SJCRH30 (cell line): ENCODE results near the gene EEF1AKMT2. TPM values are rescaled to one million over a fixed set of nuclear protein-coding genes. Genes with fewer than 3 reads are reported as not detected.

Experiments
- DNase-seq, 2 experiments: peaks; one replicate each; pipeline ENCODE4 v3.0.0-alpha.2; 2015 to 2020
- H3K27ac ChIP-seq: fragments of 250-450 bp; sonication (Bioruptor Pico); 2 replicates; pipeline ENCODE4 v1.5.1; 2020; ENCODE audit warnings: mild to moderate bottlenecking, moderate library complexity
- H3K27me3 ChIP-seq: fragments of 250-450 bp; sonication (Bioruptor Pico); 2 replicates; pipeline ENCODE4 v1.5.1; 2020; ENCODE audit warnings: mild to moderate bottlenecking, moderate library complexity
- H3K36me3 ChIP-seq: fragments of 250-450 bp; sonication (Bioruptor Pico); 2 replicates; pipeline ENCODE4 v1.5.1; 2020; ENCODE audit warnings: mild to moderate bottlenecking, moderate library complexity
- H3K4me1 ChIP-seq: fragments of 250-450 bp; sonication (Bioruptor Pico); 2 replicates; pipeline ENCODE4 v1.5.1; 2020; ENCODE audit warnings: mild to moderate bottlenecking, moderate library complexity
- H3K4me3 ChIP-seq: fragments of 250-450 bp; sonication (Bioruptor Pico); 2 replicates; pipeline ENCODE4 v1.5.1; 2020; ENCODE audit warnings: mild to moderate bottlenecking, moderate library complexity
- H3K9me3 ChIP-seq: fragments of 250-450 bp; sonication (Bioruptor Pico); replicated peaks from 2 replicates; pipeline ENCODE4 v1.5.1; 2020; ENCODE audit warnings: mild to moderate bottlenecking, moderate library complexity
- total RNA-seq: library from RNA; depleted of rRNA; stranded (reverse); fragments of >200 nt; shearing (Covaris generic); gene quantifications from 2 replicates; pipeline ENCODE4 v1.2.3, GENCODE V29; 2014

EEF1AKMT2 gene
- total RNA-seq, 1 experiment from 2014 or later = 31.6 TPM

DNA sequence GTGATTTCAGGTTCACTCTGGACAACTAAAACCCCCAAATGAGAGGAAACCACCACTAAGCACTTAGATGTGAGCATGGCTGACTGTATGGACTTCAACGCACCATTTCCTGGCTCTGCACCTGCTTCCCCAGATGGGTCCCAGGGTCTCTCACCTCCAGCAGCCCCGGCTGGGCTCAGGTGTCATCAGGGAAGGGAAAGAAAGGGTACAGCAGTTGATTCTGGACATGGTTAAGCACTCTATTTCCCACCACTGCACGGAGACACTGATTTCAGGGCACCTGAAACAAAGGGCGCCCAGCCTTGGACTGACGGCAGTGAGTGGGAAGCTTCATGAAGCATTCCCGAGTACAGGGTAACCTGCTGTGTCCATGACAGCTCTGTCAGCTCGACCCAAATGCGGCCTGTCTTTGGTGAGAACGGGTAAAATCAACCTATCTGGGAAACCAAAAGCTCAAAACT is 66.5 kb downstream of the EEF1AKMT2 start:
- no peak overlapping the region for H3K27ac ChIP-seq
- DNase-seq = no peak
- H3K4me1 ChIP-seq = peaks cover 7% of the 10 kb centered on the region; the same call in 1 of the 2 replicates
- no peak overlapping the region for H3K4me3 ChIP-seq
- no peaks in the 10 kb centered on the region for H3K9me3 ChIP-seq
- no peaks in the 10 kb centered on the region for H3K36me3 ChIP-seq
- no peaks in the 10 kb centered on the region for H3K27me3 ChIP-seq

DNA sequence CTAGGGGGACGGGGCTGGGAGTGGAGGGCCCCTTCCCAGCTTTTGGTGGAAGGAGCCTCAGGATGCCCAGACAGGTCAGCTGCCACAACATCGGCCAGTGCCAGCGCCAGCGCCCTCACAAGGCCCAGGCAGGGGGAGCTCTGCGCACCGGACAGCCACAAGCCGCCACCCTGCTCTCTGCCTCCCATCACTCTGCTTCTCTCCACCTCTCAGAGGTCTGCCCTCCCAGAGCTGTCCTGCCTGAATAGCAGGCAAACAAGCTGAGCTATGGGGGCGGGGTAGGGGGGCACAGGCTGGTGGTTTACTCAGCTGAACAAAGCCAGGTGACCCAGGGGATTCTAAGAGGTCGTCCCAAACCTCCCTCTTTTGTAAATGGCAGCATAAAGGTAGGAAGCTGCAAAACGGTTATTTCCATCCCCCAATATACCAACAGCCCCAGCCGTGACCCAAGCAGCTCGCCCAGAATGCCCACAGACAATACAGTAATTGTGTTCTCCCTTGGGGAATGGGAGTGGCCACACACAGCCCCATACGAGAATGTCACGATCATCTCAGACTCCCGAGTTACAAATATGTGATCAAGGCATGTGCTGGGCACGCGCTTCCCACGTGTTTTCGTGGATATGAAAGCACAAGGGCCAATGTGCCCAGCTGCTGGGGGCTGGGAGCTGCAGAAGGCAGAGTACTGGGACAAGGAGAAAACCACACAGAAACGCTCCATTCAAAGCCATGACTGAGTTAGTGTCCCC is 67.2 kb downstream of the EEF1AKMT2 start:
- Histone ChIP-seq H3K9me3 (no peaks in the 10 kb centered on the region), H3K4me3 (no peak overlapping the region), H3K27me3 (no peaks in the 10 kb centered on the region), H3K36me3 (no peaks in the 10 kb centered on the region), H3K27ac (no peak overlapping the region), H3K4me1 (peaks cover 9% of the 10 kb centered on the region)
- peak in 1 of 2 experiments; percentile 14 for DNase-seq

DNA sequence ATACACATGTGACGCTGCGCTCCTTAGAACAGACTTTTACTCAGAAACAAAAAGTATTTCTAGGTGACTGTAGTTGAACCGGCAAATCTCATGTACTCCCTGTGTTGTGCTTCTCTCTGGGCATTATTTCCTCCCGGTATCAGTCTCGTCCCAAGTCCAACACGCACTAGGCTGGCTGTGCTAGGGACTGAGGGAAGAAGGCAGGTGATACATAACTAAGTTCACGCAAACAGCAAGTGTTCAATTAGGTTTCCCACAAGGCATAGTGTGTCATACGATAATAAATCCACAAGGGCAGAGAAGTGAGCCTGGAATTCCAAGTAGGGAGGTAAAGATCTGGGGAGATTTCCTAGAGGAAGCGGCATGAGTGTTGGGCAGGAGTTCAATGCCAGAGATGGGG is 67.9 kb downstream of the EEF1AKMT2 start:
- H3K4me1 ChIP-seq = peaks cover 14% of the 10 kb centered on the region
- no peak overlapping the region for H3K4me3 ChIP-seq
- no peak overlapping the region for H3K27ac ChIP-seq
- H3K9me3 ChIP-seq = no peaks in the 10 kb centered on the region
- no peak for DNase-seq
- H3K36me3 ChIP-seq = no peaks in the 10 kb centered on the region
- no peaks in the 10 kb centered on the region for H3K27me3 ChIP-seq

DNA sequence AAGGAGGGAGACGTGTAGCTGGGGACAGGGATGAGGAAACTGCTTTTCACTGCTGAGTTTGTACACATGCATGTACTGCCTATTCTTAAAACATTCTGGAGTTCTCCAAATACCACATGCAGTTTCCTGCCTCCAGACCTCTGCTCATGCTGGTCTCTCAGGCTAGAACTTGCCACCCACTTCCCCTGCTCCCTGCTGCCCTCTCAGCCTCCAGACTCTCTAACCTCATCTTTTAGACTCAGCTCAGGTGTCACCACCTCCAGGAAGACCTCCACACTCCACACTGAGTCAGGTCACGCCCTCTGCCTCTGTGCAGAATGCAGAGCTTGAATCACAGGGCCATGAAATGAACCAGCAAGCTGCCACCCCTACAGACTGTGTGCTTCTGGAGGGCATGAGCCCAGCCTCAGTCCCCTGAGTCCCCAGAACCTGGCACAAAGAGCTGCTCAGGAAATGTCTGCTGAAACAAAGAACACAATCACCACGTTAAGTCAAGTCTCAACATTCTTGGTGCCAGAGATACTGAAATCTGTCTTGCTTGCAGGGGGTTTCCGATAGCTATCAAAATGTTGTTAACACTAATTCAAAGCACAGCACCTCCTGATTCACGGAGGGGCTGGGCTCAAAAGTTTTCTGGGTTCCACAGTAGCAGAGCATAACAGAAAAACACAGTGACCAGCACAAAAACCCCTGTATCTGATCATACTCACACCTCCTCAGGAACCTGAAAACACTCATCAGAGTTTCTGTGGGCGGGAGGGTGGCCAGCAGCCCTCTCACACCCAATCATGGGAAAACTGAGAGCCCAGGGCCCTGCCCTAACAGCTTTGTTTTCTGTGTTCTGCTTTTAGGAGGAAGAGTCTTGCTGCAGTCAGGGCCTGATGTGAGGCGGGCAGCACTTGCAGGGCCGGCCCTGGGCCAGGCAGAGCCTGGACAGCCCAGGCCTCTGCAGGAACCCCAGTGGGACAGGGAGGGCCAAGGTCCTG is 68.6 kb downstream of the EEF1AKMT2 start:
- H3K9me3 ChIP-seq = no peaks in the 10 kb centered on the region
- peaks cover 15% of the 10 kb centered on the region for H3K4me1 ChIP-seq
- no peak overlapping the region for H3K4me3 ChIP-seq
- no peaks in the 10 kb centered on the region for H3K27me3 ChIP-seq
- no peak overlapping the region for H3K27ac ChIP-seq
- DNase-seq = no peak
- H3K36me3 ChIP-seq = no peaks in the 10 kb centered on the region

DNA sequence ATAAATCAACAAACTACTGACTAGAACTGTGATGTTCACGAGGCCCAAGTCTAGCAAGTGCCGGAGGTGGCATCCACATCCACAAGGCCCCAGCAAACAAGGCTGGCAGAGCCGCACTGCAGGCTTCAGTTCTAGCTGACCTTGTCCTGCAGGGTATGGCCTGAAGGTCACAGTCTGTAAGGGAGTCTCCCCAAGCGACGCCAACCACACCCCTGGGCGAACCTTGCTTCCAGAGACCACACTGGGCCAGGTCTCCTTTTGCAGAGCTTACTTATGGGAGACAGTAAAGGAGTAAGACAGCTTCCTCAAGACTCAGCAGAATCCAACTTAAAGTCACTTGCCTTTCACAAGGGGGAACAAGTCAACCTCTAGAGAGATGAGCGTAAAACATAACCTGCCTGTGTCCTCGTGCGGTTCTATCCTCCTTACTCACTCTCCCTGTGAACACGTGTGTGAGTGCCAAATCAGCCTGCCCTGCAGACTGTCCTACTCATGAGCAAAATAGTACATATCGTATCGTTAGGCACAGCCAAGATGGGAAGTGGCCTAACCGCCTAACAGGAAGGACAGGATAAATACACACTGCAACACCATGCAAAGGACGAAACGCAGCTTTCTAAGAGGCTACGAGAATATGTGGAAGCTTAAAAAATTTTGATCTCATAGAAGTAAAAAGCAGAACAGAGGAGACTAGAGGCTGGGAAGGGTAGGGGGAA is 70.2 kb downstream of the EEF1AKMT2 start:
- Histone ChIP-seq H3K36me3 (no peaks in the 10 kb centered on the region), H3K27ac (no peak overlapping the region), H3K4me3 (no peak overlapping the region), H3K9me3 (no peaks in the 10 kb centered on the region), H3K4me1 (peaks cover 17% of the 10 kb centered on the region), H3K27me3 (no peaks in the 10 kb centered on the region)
- no peak for DNase-seq

DNA sequence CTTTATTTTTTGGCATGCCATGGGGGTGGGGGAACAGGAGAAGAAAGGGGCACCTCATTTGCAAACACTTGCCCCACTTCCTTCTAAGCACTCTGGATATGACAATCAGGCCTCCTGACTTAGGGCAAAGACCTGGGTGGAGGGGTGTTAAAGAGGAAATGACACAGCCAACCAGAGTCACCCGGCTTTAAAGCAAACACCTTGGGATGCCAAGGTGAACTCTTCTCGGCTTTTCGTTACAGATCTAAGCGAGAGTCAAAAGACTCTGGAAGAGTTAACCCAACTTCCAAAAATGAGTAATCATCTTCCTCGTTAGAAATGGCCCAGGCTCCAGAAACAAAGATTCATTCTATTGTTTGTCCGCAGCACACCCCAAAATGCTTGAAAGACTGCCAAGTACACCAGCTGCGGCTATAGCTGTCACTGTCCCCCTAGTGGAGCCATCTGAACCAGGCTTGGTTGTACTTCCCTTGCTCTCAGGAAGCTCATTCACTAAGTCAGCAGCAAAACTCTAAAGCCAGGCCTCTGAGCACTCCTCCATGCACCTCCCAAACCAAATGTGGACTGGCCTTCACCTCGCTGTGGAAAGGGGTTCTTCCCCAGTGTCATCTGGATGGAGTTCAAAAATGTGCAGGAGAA is 72.4 kb downstream of the EEF1AKMT2 start:
- Histone ChIP-seq H3K9me3 (no peaks in the 10 kb centered on the region), H3K27me3 (no peaks in the 10 kb centered on the region), H3K4me3 (no peak overlapping the region), H3K27ac (peak overlapping the region; percentile 51), H3K36me3 (no peaks in the 10 kb centered on the region), H3K4me1 (peaks cover 17% of the 10 kb centered on the region)
- DNase-seq = peak; percentile 83 to 89

DNA sequence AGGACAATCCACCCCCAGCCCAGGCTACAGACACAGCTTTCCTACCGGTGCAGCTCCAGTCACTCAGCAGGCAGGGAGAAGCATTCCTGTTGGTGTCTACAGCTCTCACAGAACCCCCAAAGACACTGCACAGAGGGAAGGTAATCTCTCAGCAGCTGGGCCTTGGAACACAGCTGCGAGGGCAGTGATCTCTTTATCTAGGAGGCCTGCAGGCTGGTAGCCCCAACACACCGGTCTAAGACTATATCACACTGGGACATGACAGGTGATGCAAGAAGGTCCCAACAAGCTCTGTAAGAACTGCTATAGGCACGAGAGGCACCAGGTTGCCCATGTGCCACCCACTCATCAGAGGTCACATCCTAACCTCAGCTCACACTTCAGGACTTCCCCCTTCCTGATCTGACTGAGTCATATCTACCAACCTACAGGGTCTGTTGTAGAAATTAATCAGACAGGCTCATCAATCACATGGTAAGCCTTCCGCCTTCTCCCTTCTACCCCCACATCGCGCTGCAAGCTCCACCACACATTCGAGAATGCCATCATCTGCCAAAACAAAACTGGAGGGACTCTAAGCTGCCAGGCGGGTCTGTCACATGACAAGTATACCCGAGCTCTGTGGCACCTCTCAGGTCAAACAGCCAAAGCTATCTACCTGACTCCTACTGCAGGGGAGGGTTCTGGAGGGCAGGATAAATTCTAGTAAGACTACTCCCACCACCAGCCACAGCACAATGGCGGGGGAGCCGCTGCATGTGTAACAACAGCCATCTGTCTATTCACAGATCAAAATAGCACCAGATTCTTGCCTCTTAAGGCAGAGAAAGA is 73.6 kb downstream of the EEF1AKMT2 start:
- H3K27ac ChIP-seq = peak overlapping the region; percentile 12; the same call in 1 of the 2 replicates

DNA sequence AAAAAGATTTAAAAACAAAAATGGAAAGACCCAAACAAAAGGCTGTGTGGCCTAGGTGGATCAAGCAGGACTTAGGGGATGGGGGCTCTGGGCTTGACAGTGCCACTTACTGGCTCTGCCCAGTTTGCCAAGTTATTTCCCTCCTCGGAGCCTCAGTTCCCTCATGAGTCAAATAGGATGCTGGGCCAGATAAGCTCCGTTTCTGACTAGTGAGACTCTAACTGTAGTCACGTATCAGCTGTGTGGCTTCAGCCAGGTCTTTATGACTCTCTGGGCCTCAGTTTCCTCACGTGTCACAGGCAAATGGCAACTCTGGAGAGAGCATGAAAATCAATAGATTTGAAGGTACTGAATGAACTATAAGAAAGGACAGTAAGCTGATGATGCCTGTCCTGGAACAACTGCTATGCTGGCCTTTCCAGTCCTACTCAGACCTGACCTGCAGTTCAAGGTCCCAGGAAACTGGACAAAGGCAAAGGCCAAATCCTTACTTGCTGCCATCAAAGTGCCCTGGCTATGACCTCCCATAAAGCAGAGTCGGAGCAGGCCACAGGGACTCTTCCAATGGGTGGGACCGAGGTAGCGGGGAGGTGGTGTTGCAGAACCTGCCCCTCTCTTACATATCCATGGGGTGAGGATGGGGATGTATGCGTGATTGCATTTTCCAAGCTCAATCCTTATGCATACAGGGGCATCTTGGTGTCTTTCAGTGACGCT is 74.5 kb downstream of the EEF1AKMT2 start:
- Histone ChIP-seq H3K36me3 (no peaks in the 10 kb centered on the region), H3K4me1 (peaks cover 17% of the 10 kb centered on the region), H3K27me3 (no peaks in the 10 kb centered on the region), H3K9me3 (no peaks in the 10 kb centered on the region), H3K27ac (no peak overlapping the region), H3K4me3 (no peak overlapping the region)
- DNase-seq = no peak

More for the DNA sequence above, 73.6 kb downstream of the EEF1AKMT2 start:
- Histone ChIP-seq H3K4me1 (peaks cover 17% of the 10 kb centered on the region), H3K27me3 (no peaks in the 10 kb centered on the region), H3K9me3 (no peaks in the 10 kb centered on the region), H3K4me3 (no peak overlapping the region), H3K36me3 (no peaks in the 10 kb centered on the region)
- DNase-seq = peak; percentile 20 to 60

DNA sequence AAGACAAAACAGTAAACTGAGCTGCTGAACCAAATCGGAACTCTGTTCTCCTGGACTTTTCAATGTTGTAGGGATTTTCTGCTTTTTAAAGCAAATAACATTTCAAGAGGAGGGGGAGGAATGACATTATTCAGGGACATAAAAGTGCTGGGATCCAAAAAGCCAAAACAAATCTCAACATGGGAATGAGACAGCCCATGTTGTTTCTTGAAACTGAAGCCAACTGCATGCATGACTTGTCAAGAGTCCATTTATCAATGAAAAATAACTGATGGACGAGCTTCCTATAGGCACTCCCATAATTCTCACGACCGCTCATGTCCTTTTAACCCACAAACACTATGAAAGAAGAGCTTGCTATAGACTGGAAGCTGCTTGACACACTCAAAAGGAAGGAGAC is 75.3 kb downstream of the EEF1AKMT2 start:
- peaks cover 17% of the 10 kb centered on the region for H3K4me1 ChIP-seq
- no peak for DNase-seq
- H3K4me3 ChIP-seq = no peak overlapping the region
- no peaks in the 10 kb centered on the region for H3K27me3 ChIP-seq
- no peaks in the 10 kb centered on the region for H3K9me3 ChIP-seq
- H3K27ac ChIP-seq = no peak overlapping the region
- no peaks in the 10 kb centered on the region for H3K36me3 ChIP-seq

DNA sequence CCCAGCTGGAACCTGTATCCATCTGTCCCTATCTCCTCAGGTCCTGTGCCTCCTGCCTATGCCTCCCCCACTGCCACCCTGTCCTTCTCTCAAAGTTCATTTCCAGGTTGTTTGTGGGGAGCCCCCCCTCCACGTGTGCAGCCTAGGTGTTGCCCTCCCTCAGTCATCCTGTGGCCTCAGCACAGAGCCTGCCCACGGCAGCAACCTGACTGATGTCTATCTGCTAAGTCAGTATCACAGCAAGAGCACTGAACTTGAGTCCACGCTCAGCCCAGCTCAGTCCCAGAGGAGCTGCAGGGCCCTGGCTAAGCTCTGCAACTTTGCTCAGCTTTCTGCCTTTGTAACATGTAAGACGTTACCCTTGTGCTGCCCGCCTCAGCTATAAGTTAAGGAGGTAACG is 76.2 kb downstream of the EEF1AKMT2 start:
- DNase-seq = no peak
- no peak overlapping the region for H3K4me3 ChIP-seq

DNA sequence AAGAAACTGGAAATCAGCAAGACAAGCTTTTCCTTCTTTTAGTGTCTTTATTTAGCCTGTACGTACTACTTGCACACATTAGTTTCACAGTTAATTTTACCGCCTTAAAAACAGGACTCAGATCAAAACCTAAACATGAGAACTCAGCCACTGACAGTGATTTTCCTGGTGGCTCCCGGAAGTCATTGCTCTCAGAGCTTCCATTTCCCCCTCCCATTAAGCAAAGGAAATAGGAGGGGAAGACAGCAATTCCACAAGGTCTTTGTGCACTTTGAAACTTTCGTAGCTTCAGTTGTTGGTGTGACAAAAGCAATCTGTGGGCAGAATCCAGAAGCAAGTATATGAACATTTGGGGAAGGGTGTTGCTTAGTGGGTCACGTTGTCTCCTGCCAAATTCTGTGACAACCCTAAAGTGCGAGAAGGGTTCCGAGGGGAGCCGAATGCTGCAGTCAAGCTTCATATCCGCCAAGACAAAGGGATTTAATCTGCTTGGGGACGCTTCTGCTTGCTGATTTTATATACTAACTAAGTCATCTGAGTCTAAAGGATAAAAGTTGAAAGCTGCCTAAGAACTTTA is 77.9 kb downstream of the EEF1AKMT2 start:
- Histone ChIP-seq H3K9me3 (no peaks in the 10 kb centered on the region), H3K36me3 (no peaks in the 10 kb centered on the region), H3K4me3 (no peak overlapping the region), H3K4me1 (peaks cover 9% of the 10 kb centered on the region), H3K27me3 (no peaks in the 10 kb centered on the region), H3K27ac (no peak overlapping the region)
- no peak for DNase-seq

More for the DNA sequence above, 76.2 kb downstream of the EEF1AKMT2 start:
- H3K36me3 ChIP-seq = no peaks in the 10 kb centered on the region
- H3K27me3 ChIP-seq = no peaks in the 10 kb centered on the region
- no peak overlapping the region for H3K27ac ChIP-seq
- no peaks in the 10 kb centered on the region for H3K9me3 ChIP-seq
- peaks cover 17% of the 10 kb centered on the region for H3K4me1 ChIP-seq

DNA sequence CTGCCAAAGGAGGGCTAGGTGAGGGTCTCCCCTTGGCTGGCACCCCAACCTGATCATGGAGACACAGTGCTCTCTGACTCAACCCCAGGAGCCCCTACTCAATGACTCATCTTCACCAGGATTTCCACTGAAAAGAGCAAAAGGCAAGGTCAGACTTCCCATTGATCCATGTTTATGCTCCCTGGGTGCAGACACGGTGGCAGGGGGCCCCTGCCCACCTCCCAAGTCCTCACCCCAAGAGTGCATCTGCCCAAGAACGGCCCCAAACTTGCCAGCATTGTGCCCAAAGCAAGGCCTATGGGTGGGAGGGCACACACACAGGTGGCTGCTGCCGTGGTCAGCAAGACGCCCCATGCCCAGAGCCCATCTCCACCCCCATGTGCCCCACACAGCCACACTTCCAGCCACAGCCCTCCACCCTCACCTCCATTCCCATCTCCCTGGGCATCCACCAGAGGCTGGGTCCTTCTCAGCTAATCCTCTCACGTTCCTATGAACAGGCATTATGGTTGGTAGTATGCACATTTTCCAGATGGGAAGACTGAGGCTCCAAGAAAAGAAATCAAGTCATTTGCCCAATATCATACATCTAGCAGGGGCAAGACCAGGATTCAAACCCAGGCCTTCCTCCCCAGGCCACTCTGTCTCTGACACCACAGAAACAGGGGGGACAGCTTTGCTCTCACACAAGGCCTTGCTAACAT is 78.8 kb downstream of the EEF1AKMT2 start:
- no peaks in the 10 kb centered on the region for H3K9me3 ChIP-seq
- no peaks in the 10 kb centered on the region for H3K36me3 ChIP-seq
- no peak for DNase-seq
- no peaks in the 10 kb centered on the region for H3K27me3 ChIP-seq
- no peak overlapping the region for H3K4me3 ChIP-seq
- H3K4me1 ChIP-seq = peaks cover under 1% of the 10 kb centered on the region; the same call in 1 of the 2 replicates
- H3K27ac ChIP-seq = no peak overlapping the region
